NCI-H2029 treated with DMSO at 0.1 percent for 48 hours (cell line): ENCODE data around the gene FAXDC2.

ENCODE experiments used
- DNase-seq: peaks from one replicate; lab custom pipeline; 2025; lab: John Stamatoyannopoulos, UW

FAXDC2 gene

GRCh38 chr5:154797762-154798161 lies 52.6 kb downstream of the FAXDC2 start:
- DNase-seq = no peak

GRCh38 chr5:154795235-154795596 lies 55.2 kb downstream of the FAXDC2 start:
- DNase-seq = no peak

- DNase-seq = no peak
Measured at GRCh38 chr5:154794525-154795234, 55.7 kb downstream of the FAXDC2 start.

GRCh38 chr5:154793599-154794524 lies 56.5 kb downstream of the FAXDC2 start:
- DNase-seq = peak; percentile 52

- DNase-seq = no peak
Measured at GRCh38 chr5:154791535-154791934, 58.9 kb downstream of the FAXDC2 start.

- DNase-seq = no peak
Measured at GRCh38 chr5:154788212-154788611, 62.2 kb downstream of the FAXDC2 start.

GRCh38 chr5:154786414-154786813 lies 64.0 kb downstream of the FAXDC2 start:
- DNase-seq = no peak

GRCh38 chr5:154784856-154785255 lies 65.5 kb downstream of the FAXDC2 start:
- DNase-seq = no peak

- no peak for DNase-seq
Measured at GRCh38 chr5:154783774-154784460, 66.5 kb downstream of the FAXDC2 start.

GRCh38 chr5:154782812-154783592 lies 67.4 kb downstream of the FAXDC2 start:
- DNase-seq = no peak

GRCh38 chr5:154782326-154782725 lies 68.1 kb downstream of the FAXDC2 start:
- DNase-seq = no peak

GRCh38 chr5:154780128-154780527 lies 70.3 kb downstream of the FAXDC2 start:
- DNase-seq = no peak

- no peak for DNase-seq
Measured at GRCh38 chr5:154779105-154779504, 71.3 kb downstream of the FAXDC2 start.

- DNase-seq = no peak
Measured at GRCh38 chr5:154778534-154778933, 71.9 kb downstream of the FAXDC2 start.

GRCh38 chr5:154776167-154776566 lies 74.2 kb downstream of the FAXDC2 start:
- DNase-seq = no peak

GRCh38 chr5:154773326-154773725 lies 77.1 kb downstream of the FAXDC2 start:
- no peak for DNase-seq

- no peak for DNase-seq
Measured at GRCh38 chr5:154771383-154771901, 79.0 kb downstream of the FAXDC2 start.

GRCh38 chr5:154770111-154770510 lies 80.3 kb downstream of the FAXDC2 start:
- DNase-seq = no peak
